ENCODE measurements around the gene CCDC50.

Gene CCDC50

GRCh38 chr3:191383124-191383523, 53.9 kb downstream of the CCDC50 start:
- no peak for DNase-seq

GRCh38 chr3:191385101-191385500, 55.9 kb downstream of the CCDC50 start:
- DNase-seq = no peak

- DNase-seq = no peak
Measured at GRCh38 chr3:191387441-191388077, 58.4 kb downstream of the CCDC50 start.

GRCh38 chr3:191388823-191389222, 59.6 kb downstream of the CCDC50 start:
- DNase-seq = no peak

DNA sequence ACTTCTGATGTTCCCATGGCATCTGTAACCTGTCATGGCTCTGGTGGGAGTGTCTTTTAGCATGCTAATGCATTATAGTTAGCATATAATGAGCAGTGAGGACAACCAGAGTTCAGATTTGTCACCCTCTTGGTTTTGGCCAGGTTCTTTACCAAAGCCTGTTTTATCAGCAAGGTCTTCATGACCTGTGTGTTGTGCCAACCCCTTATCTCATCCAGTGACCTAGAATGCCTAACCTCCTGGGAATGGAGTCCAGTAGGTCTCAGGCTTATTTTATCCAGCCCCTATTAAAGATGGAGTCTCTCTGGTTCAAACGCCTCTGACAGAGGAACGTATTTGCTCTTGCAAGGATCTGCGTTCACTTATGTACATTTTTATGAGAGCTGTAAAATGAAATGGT, 61.4 kb downstream of the CCDC50 start:
- no peak for DNase-seq

DNA sequence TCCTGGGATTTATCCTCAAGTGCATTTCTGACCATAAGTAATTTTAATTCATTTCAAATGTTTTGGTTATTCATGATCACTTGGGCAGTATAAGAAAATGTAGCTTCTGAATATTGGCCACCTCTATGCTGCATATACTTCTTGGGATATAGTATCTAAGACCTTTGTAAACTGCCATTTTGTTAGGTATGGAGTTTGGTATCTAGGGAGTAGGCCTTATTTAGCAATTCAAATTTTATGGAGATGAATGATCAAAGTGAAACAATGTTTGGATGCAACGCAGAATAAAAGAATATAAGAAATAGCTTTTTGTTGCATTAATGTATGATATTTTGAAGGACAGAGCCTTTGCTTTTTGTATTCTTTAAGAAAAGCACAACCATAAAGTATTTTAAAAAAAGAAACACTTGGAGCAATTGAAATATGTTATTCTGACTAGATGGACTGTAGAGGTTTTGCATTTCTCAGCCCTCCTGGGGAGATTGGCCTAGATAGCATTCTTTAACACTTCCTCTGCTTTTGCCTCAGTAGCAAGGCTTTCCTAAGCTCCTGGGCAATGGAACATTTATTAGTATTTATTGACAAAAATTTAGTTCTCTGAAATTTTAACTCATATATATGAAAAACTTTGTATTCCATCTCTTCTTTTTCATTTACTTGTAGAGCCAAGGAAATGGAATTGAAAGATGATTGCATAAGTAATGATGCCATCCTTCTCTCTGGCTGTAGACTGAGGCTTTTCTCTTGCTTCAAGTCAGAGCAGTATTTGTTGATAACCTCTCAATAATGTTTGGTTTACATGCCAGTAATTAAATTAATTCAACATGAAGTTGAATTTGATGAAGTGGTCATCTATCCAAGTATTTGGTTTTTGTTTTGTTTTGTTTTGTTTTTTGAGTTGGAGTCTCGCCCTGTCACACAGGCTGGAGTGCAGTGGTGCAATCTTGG, 62.9 kb downstream of the CCDC50 start:
- DNase-seq = no peak

DNA sequence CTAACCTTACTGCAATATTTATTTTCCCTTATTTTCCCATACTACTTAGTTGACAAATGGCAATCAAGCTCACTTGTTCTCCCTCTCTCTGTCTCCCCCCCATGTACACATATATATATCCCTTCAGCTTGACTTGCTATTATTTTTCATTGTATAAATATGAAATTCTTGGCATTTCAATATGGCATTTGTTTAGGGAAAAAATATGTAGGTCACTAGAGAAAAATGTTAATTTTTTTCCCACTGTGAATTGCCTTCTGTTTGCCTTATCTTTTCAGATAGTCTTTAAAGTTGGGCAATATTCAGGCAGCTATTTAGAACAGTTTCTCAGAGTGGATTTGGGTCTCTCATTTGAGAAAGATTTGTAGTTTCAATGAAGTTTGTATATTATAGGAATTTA, 64.0 kb downstream of the CCDC50 start:
- no peak for DNase-seq

DNA sequence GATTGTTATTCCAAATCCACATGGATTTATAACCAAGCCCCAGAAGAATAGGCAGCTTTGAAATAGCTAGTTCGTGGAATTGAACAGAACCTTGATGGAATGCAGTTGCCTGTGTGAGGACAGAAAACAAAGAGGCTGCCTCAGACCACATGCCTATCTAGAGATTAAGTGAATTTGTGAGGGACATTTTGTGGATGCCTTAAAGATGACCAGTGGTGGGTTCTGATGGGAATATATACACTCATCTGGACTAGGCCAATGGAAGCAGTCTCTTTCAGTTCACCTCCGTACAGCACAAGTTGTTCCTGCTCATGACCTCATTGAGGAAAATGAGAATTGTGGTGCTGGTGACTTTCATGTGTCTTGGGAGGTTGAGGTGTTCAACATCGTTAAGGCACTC, 68.6 kb downstream of the CCDC50 start:
- DNase-seq = no peak

DNA sequence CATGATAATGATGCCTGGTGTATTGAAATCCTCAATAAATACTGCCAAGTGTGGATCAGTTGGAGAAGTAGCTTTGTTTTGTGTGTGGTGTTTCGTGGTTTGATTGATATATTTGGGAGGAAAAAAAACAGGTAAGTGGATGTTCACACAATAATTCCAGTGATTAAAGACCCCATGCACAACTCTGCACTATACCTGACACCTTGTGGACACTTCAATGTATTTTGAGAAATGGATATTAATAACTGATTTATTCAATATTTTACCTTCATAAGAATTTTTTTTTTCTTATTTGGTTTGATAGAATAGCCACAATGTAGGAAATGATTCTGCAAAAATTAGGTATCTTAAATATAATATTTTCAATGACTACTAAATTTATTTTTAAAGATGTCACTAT, 69.4 kb downstream of the CCDC50 start:
- no peak for DNase-seq

DNA sequence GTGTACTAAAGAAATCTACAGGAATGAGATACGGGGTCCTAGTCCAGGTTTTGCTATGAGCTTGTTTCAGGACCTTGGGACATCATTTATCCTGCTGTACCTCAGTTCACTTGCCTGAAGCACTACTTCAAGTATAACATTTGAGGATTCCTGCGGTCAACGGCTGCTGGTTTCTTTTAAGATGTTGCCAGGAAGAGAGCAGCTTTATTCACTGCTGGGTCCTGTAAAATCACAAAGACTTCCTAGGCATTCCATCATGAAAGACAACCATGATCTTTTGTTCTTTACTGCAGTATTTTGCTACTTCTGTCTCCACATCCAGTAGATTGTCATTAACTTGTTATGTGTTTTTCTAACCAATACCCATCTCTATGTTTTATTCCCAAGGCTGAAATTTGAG, 70.7 kb downstream of the CCDC50 start:
- DNase-seq = no peak

GRCh38 chr3:191401775-191402357, 72.7 kb downstream of the CCDC50 start:
- no peak for DNase-seq

DNA sequence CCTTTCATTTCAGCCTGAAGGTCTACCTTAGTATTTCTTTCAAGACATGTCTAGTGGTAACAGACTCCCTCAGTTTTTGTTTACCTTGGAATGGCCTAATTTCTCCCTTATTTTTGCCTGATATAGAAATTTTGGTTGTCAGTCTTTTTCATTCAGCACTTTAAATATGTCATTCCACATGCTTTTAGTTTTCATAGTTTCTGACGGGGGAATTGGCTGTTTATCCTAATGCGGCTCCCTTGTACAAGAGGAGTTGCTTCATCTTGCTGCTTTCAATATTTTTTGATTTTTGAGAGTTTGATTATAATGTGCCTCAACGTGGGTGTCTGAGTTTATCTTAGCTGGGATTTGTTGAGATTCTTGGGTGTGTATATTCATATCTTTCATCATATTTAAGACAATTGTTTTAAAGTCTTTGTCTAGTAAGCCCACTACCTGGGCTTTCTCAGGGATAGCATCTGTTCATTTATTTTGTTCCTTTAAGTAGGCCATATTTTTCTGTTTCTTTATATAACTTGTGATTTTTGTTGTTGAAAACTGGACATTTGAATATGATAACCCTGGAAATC, 80.7 kb downstream of the CCDC50 start:
- DNase-seq = no peak

DNA sequence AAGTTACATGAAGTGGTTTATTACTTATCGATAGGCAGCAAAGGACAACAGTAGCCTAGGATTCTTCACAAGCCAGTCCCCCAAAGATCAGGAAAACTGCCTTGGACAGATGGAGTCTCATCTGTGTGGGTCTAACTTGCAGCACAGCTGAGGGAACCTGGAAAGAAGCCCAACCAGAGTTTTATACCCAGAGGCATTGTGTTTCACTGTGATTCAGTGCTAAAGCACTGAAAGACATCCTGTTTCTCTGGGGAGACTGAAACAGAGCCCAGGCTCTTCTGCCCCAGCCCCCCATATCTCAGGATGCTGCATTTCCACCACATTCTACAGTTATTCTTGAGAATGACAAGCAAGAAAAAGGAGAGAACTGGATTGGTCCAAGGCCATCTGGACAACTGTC, 83.6 kb downstream of the CCDC50 start:
- no peak for DNase-seq

GRCh38 chr3:191414286-191414685, 85.1 kb downstream of the CCDC50 start:
- DNase-seq = no peak

GRCh38 chr3:191414732-191415131, 85.5 kb downstream of the CCDC50 start:
- no peak for DNase-seq

DNA sequence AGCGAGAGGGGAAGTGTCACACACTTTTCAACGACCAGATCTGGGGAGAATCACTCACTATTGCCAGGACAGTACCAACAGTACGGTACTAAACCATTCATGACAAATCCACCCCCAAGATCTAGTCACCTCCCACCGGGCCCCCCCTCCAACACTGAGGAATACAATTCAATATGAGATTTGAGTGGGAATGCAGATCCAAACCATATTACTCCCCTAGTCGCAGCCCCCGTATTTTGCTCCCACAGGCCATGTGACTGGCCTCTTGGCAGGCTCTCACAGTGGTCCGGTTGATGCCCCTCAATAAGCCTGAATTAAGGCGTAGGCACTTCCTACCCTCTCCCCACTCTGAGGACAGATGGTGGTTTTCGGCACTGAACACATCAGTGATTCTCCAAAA, 86.4 kb downstream of the CCDC50 start:
- no peak for DNase-seq

GRCh38 chr3:191417457-191417729, 88.2 kb downstream of the CCDC50 start:
- no peak for DNase-seq

DNA sequence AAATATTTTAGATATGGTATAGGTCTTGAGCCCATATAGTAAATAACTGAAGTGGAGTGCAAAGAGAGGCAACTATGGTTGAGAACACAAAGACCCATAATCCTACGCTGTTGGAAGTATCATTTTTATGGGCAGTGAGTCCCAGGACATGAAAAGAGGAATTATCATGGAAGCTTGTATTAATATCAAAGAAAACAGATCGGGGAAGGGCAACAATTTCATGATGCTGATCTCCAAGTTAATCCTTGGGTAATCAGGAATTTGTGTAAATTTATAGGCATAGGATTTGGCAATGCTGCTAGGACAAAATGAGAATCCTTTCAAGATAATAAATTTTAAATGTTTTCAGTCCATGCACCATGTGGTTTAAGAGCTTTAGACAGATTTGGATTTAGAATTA, 91.6 kb downstream of the CCDC50 start:
- DNase-seq = no peak

DNA sequence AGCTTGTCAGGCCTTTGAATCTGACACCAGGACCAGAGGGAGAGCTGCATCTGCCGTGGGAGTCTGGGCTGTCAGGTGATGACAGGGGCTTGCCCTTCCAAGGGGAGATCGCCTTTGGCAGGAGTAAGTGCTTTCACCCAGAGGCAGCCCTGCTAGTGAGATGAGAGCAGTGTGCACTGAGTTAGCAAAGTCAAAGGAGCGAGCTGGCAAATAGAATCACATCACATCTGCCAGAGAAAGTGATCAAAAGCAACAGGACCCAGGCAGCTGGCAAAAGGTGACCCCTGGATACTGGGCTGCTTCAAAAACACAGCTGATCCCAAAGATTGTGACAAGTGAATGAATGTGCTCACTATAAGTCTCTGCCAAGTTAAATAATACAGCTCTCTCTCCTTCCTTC, 95.7 kb downstream of the CCDC50 start:
- no peak for DNase-seq

DNA sequence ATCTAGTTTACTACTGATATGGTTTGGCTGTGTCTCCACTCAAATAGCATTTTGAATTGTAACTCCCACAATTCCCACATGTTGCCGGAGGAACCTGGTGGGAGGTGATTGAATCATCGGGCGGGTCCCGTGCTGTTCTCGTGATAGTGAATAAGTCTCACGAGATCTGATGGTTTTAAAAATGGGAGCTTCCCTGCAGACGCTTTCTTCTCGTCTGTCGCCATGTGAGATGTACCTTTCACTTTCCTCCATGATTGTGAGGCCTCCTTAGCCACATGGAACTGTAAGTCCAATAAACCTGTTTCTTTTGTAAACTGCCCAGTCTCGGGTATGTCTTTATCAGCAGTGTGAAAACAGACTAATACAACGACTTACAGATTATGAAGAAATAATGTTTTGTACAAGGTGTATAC, 96.1 kb downstream of the CCDC50 start:
- DNase-seq = no peak

DNA sequence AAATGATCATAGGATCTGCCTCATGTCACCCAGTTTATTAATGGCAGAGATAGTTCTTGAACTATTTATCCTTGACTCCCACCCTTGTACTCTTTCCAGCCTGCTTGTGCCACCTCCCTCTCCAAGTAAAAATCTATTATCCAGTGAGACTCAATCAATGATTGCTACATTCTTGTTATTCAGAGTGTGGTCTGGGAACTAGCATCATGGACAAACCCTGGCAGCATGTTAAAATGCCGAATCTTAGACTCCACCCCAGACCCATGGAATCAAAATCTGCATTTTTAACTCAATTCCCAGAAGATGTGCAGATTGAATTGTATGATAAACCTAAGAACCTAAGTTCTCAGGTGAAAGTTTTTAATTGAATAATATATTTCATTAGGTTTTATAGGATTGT, 97.1 kb downstream of the CCDC50 start:
- DNase-seq = no peak

- no peak for DNase-seq
Measured at GRCh38 chr3:191428177-191428576, 99.0 kb downstream of the CCDC50 start.

GRCh38 chr3:191430103-191430502, 100.9 kb downstream of the CCDC50 start:
- DNase-seq = no peak
